SK-N-SH (cell line): ENCODE results near the gene HOXC11.
A peak's percentile ranks its signal among the peaks of the same experiment; 100 is the strongest.

Experiments used
- EP300 ChIP-seq, 2 experiments: IDR thresholded peaks; 2 replicates each; pipeline versions ENCODE4 v1.4.0 to v1.6.1; 2012; ENCODE audit warnings: borderline replicate concordance in 1 of 2, low read depth in 1 of 2, low read length in 1 of 2
- EZH2phosphoT487 ChIP-seq: fragments of 200-600 bp; sonication (generic); IDR thresholded peaks from 2 replicates; pipeline ENCODE4 v1.6.1; 2017; ENCODE audit warnings: low read depth, mixed run types, mild to moderate bottlenecking, antibody characterized with exemption, moderate library complexity, borderline replicate concordance
- GABPA ChIP-seq: IDR thresholded peaks from 2 replicates; pipeline ENCODE4 v1.4.0; 2012; ENCODE audit warnings: low read depth, mild to moderate bottlenecking
- JUND ChIP-seq: IDR thresholded peaks from 2 replicates; pipeline ENCODE4 v1.4.0; 2012
- SIN3A ChIP-seq: IDR thresholded peaks from 2 replicates; pipeline ENCODE4 v1.6.1; 2012; ENCODE audit warnings: low read depth, mild to moderate bottlenecking, low read length, moderate library complexity, borderline replicate concordance
- SMC3 ChIP-seq: IDR thresholded peaks from 2 replicates; pipeline ENCODE4 v1.6.1; 2012; ENCODE audit warnings: low read depth, low read length, improper control_type of control experiment
- TCF12 ChIP-seq: IDR thresholded peaks from 2 replicates; pipeline ENCODE4 v1.4.0; 2012
- YY1 ChIP-seq: IDR thresholded peaks from 2 replicates; pipeline ENCODE4 v1.4.0; 2012; ENCODE audit warnings: low read depth, mild to moderate bottlenecking
- TF ChIP-seq, protein P1 (sequence below): fragments of 200-600 bp; sonication (generic); IDR thresholded peaks from 2 replicates; pipeline ENCODE4 v1.6.1; 2017; ENCODE audit warnings: antibody characterized with exemption, mild to moderate bottlenecking, moderate library complexity

DNA sequence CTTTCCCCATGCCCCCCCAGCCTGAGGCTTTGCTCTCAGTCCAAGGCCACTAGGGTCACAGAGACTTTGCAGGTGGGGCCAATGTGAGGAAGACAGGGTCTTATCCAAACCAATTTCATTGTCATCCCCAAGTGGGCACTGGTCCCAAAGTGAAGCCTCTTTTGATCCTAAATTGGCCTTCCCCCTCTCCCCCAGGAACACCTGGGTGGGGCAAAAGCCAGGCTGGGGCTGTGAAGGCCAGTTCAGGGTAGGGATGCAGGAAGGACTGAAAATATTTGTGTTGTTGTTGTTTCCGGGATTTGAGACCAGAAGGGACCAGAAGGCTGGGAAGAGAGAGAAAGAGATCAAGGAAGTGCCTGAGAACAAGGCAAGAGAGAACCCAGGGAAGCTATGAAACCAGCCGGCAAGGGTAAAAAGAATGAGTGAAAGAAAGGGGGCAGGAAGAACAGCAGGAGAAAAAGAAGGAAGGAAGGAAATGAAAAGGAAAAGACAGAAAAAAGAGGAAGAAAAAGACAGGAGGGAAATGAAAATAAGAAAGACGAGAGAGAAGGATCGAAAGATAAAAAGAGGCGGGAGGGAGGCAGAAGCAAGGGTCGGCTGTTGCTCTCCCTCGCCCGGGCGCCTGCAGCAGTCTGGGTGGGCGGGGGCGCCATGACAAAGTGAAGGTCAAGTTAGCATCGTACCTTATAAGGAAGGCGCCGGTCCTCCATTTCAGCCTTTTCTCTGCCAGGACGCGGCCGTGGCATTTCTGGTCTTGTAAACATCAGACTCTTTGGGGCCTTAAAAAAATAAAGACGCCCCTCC, 7.4 kb upstream of the HOXC11 start:
- TF ChIP-seq, protein P1, sequence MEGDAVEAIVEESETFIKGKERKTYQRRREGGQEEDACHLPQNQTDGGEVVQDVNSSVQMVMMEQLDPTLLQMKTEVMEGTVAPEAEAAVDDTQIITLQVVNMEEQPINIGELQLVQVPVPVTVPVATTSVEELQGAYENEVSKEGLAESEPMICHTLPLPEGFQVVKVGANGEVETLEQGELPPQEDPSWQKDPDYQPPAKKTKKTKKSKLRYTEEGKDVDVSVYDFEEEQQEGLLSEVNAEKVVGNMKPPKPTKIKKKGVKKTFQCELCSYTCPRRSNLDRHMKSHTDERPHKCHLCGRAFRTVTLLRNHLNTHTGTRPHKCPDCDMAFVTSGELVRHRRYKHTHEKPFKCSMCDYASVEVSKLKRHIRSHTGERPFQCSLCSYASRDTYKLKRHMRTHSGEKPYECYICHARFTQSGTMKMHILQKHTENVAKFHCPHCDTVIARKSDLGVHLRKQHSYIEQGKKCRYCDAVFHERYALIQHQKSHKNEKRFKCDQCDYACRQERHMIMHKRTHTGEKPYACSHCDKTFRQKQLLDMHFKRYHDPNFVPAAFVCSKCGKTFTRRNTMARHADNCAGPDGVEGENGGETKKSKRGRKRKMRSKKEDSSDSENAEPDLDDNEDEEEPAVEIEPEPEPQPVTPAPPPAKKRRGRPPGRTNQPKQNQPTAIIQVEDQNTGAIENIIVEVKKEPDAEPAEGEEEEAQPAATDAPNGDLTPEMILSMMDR, result no peak
- TF ChIP-seq JUND (no peak), SIN3A (no peak), TCF12 (no peak), SMC3 (no peak), YY1 (no peak), EP300 (IDR thresholded peaks at IDR 0.05; ENCODE audit: borderline replicate concordance in 1 of 2, low read depth in 1 of 2, low read length in 1 of 2) (no peak), GABPA (no peak), EZH2phosphoT487 (0 out of 2 replicates have a peak, but pooled peaks have one; percentile 69)
